WTC11 (cell line): Measurements from ENCODE around the gene GJB2.

ENCODE experiments used
- CREB1 ChIP-seq: sonication (generic); formaldehyde crosslinking; IDR thresholded peaks from 2 replicates; pipeline ENCODE4 v1.8.0; 2023; ENCODE audit warnings: mild to moderate bottlenecking, missing genetic modification reagents
- FOXP1 ChIP-seq: sonication (generic); formaldehyde crosslinking; IDR thresholded peaks from 2 replicates; pipeline ENCODE4 v1.8.0; 2022; ENCODE audit warnings: missing genetic modification reagents, mild to moderate bottlenecking, moderate library complexity, borderline replicate concordance
- IRF2 ChIP-seq: sonication (generic); formaldehyde crosslinking; IDR thresholded peaks from 2 replicates; pipeline ENCODE4 v1.8.0; 2022; ENCODE audit warnings: low read depth, missing genetic modification reagents, borderline replicate concordance
- NFYB ChIP-seq: sonication (generic); formaldehyde crosslinking; conservative IDR thresholded peaks from 2 replicates; pipeline ENCODE4 v1.8.0; 2022; ENCODE audit warnings: low read depth, missing genetic modification reagents
- RELA ChIP-seq: sonication (generic); formaldehyde crosslinking; IDR thresholded peaks from 2 replicates; pipeline ENCODE4 v1.8.1; 2022; ENCODE audit warnings: missing genetic modification reagents, mild to moderate bottlenecking, borderline replicate concordance
- SP1 ChIP-seq: sonication (generic); formaldehyde crosslinking; conservative IDR thresholded peaks from 2 replicates; pipeline ENCODE4 v1.8.1; 2022; ENCODE audit warnings: missing genetic modification reagents
- TCF7 ChIP-seq: sonication (generic); formaldehyde crosslinking; IDR thresholded peaks from 2 replicates; pipeline ENCODE4 v1.8.0; 2022; ENCODE audit warnings: mild to moderate bottlenecking, low read depth, missing genetic modification reagents, moderate library complexity
- TEAD4 ChIP-seq: sonication (generic); formaldehyde crosslinking; IDR thresholded peaks from 2 replicates; pipeline ENCODE4 v1.8.0; 2022; ENCODE audit warnings: mild to moderate bottlenecking, missing genetic modification reagents
- TP53 ChIP-seq: sonication (generic); formaldehyde crosslinking; IDR thresholded peaks from 2 replicates; pipeline ENCODE4 v1.8.1; 2023; ENCODE audit warnings: mild to moderate bottlenecking, missing genetic modification reagents
- ZNF232 ChIP-seq: sonication (generic); formaldehyde crosslinking; IDR thresholded peaks from 2 replicates; pipeline ENCODE4 v1.8.0; 2022; ENCODE audit warnings: mild to moderate bottlenecking, missing genetic modification reagents
- TF ChIP-seq, protein P1 (sequence below): fragments of 200-600 bp; IDR thresholded peaks from 2 replicates; pipeline ENCODE4 v1.8.0; 2022; ENCODE audit warnings: antibody characterized with exemption
- TF ChIP-seq, protein P2 (sequence below): sonication (generic); formaldehyde crosslinking; conservative IDR thresholded peaks from 2 replicates; pipeline ENCODE4 v1.8.1; 2022; ENCODE audit warnings: mild to moderate bottlenecking, missing genetic modification reagents
- TF ChIP-seq, protein P3 (sequence below): sonication (generic); formaldehyde crosslinking; IDR thresholded peaks from 2 replicates; pipeline ENCODE4 v1.8.1; 2022; ENCODE audit warnings: low read depth, mild to moderate bottlenecking, moderate library complexity, missing genetic modification reagents, borderline replicate concordance
- TF ChIP-seq, protein P4 (sequence below): sonication (generic); formaldehyde crosslinking; IDR thresholded peaks from 2 replicates; pipeline ENCODE4 v1.8.1; 2023; ENCODE audit warnings: mild to moderate bottlenecking, missing genetic modification reagents, borderline replicate concordance

DNA sequence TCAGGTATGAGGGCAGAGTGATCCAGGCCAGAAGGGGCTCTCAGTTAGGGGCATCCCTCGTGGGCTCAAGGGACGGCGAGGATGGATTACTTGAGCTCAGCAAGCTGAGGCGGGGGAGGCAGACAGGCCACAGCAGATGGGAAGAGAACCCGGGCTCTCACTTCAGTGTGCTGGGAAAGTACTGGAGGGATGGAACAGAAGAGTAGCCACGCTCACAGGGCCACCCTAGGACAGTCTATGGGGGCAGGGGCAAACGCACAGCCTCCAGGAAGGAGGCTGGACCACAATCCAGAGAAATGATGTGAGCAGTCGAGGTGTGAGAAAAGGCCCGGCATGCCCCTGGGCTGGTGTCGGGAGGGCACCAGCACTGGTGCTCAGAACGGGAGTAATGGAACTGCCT lies 41.1 kb downstream of the GJB2 start:
- TF ChIP-seq IRF2 (CRISPR knock-in tag): no peak
- no peak for TF ChIP-seq SP1 (CRISPR knock-in tag)
- TF ChIP-seq, protein P1, sequence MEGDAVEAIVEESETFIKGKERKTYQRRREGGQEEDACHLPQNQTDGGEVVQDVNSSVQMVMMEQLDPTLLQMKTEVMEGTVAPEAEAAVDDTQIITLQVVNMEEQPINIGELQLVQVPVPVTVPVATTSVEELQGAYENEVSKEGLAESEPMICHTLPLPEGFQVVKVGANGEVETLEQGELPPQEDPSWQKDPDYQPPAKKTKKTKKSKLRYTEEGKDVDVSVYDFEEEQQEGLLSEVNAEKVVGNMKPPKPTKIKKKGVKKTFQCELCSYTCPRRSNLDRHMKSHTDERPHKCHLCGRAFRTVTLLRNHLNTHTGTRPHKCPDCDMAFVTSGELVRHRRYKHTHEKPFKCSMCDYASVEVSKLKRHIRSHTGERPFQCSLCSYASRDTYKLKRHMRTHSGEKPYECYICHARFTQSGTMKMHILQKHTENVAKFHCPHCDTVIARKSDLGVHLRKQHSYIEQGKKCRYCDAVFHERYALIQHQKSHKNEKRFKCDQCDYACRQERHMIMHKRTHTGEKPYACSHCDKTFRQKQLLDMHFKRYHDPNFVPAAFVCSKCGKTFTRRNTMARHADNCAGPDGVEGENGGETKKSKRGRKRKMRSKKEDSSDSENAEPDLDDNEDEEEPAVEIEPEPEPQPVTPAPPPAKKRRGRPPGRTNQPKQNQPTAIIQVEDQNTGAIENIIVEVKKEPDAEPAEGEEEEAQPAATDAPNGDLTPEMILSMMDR: no peak
- TF ChIP-seq TP53 (CRISPR knock-in tag): no peak
- TF ChIP-seq ZNF232 (CRISPR knock-in tag): no peak
- TF ChIP-seq, protein P2, sequence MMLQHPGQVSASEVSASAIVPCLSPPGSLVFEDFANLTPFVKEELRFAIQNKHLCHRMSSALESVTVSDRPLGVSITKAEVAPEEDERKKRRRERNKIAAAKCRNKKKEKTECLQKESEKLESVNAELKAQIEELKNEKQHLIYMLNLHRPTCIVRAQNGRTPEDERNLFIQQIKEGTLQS (CRISPR knock-in tag): no peak
- TF ChIP-seq RELA (CRISPR knock-in tag): no peak
- TF ChIP-seq FOXP1 (CRISPR knock-in tag): no peak
- TF ChIP-seq, protein P3, sequence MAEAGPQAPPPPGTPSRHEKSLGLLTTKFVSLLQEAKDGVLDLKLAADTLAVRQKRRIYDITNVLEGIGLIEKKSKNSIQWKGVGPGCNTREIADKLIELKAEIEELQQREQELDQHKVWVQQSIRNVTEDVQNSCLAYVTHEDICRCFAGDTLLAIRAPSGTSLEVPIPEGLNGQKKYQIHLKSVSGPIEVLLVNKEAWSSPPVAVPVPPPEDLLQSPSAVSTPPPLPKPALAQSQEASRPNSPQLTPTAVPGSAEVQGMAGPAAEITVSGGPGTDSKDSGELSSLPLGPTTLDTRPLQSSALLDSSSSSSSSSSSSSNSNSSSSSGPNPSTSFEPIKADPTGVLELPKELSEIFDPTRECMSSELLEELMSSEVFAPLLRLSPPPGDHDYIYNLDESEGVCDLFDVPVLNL: no peak
- no peak for TF ChIP-seq NFYB (CRISPR knock-in tag)
- no peak for TF ChIP-seq TEAD4 (CRISPR knock-in tag)
- TF ChIP-seq CREB1 (CRISPR knock-in tag): no peak
- no peak for TF ChIP-seq TCF7
- TF ChIP-seq, protein P4, sequence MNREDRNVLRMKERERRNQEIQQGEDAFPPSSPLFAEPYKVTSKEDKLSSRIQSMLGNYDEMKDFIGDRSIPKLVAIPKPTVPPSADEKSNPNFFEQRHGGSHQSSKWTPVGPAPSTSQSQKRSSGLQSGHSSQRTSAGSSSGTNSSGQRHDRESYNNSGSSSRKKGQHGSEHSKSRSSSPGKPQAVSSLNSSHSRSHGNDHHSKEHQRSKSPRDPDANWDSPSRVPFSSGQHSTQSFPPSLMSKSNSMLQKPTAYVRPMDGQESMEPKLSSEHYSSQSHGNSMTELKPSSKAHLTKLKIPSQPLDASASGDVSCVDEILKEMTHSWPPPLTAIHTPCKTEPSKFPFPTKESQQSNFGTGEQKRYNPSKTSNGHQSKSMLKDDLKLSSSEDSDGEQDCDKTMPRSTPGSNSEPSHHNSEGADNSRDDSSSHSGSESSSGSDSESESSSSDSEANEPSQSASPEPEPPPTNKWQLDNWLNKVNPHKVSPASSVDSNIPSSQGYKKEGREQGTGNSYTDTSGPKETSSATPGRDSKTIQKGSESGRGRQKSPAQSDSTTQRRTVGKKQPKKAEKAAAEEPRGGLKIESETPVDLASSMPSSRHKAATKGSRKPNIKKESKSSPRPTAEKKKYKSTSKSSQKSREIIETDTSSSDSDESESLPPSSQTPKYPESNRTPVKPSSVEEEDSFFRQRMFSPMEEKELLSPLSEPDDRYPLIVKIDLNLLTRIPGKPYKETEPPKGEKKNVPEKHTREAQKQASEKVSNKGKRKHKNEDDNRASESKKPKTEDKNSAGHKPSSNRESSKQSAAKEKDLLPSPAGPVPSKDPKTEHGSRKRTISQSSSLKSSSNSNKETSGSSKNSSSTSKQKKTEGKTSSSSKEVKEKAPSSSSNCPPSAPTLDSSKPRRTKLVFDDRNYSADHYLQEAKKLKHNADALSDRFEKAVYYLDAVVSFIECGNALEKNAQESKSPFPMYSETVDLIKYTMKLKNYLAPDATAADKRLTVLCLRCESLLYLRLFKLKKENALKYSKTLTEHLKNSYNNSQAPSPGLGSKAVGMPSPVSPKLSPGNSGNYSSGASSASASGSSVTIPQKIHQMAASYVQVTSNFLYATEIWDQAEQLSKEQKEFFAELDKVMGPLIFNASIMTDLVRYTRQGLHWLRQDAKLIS (CRISPR knock-in tag): no peak
